ENCODE measurements around the gene AP1M2. TPM values are rescaled to one million over a fixed set of nuclear protein-coding genes. Genes with fewer than 3 reads are reported as not detected.

AP1M2 gene
- total RNA-seq, 1 experiment from 2014 or later = 10.1 TPM

GRCh38 chr19:10544242-10544752 is 42.8 kb downstream of the AP1M2 start:
- H3K27ac ChIP-seq (ENCODE audit: low read length) = peak overlapping the region; percentile 69
- intact Hi-C loops (cut with micrococcal nuclease; ENCODE audit: unreplicated experiment) (no loop called here), in situ Hi-C loops (cut with HindIII; ENCODE audit: low pct_unique_long_range_greater_than_20kb, low sequenced_read_pairs) (no loop called here)
- CTCF ChIA-PET = no interaction called here
- no peak for TF ChIP-seq SIN3A (IDR thresholded peaks at IDR 0.05; ENCODE audit: borderline replicate concordance, insufficient read depth, low read depth, low read length)
- TF ChIP-seq, protein P1, sequence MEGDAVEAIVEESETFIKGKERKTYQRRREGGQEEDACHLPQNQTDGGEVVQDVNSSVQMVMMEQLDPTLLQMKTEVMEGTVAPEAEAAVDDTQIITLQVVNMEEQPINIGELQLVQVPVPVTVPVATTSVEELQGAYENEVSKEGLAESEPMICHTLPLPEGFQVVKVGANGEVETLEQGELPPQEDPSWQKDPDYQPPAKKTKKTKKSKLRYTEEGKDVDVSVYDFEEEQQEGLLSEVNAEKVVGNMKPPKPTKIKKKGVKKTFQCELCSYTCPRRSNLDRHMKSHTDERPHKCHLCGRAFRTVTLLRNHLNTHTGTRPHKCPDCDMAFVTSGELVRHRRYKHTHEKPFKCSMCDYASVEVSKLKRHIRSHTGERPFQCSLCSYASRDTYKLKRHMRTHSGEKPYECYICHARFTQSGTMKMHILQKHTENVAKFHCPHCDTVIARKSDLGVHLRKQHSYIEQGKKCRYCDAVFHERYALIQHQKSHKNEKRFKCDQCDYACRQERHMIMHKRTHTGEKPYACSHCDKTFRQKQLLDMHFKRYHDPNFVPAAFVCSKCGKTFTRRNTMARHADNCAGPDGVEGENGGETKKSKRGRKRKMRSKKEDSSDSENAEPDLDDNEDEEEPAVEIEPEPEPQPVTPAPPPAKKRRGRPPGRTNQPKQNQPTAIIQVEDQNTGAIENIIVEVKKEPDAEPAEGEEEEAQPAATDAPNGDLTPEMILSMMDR (IDR thresholded peaks at IDR 0.05) = no peak
- no peak for TF ChIP-seq TCF7L2 (IDR thresholded peaks at IDR 0.05; ENCODE audit: low read depth, low read length)
- TF ChIP-seq REST (IDR thresholded peaks at IDR 0.05; ENCODE audit: insufficient read depth in 1 of 2, low read depth in 2 of 2, low read length in 1 of 2) = no peak
- TF ChIP-seq POLR2AphosphoS5 (IDR thresholded peaks at IDR 0.05; ENCODE audit: low read depth, low read length) = no peak
- no peaks in the 10 kb centered on the region for H3K27me3 ChIP-seq (ENCODE audit: control insufficient read depth, insufficient read depth, low read length)
- H3K4me3 ChIP-seq (ENCODE audit: low read depth in 2 of 2, low read length in 2 of 2) = peak overlapping the region; percentile 59 to 77
- DNase-seq (ENCODE audit: low read depth, low spot score) (no peak), ATAC-seq (peak; percentile 58)
- no peaks in the 10 kb centered on the region for H3K9me3 ChIP-seq (ENCODE audit: control insufficient read depth, insufficient read depth, low read depth, low read length)
- BruUV-seq (replicated peaks) = no TSS peak
- POLR2A ChIA-PET = no interaction called here
- H3K36me3 ChIP-seq (ENCODE audit: control insufficient read depth, insufficient read depth, low read length) = no peaks in the 10 kb centered on the region; the same call in 1 of the 2 replicates
- no peaks in the 10 kb centered on the region for H3K4me1 ChIP-seq (ENCODE audit: control insufficient read depth, insufficient read depth, low read length)

DNA sequence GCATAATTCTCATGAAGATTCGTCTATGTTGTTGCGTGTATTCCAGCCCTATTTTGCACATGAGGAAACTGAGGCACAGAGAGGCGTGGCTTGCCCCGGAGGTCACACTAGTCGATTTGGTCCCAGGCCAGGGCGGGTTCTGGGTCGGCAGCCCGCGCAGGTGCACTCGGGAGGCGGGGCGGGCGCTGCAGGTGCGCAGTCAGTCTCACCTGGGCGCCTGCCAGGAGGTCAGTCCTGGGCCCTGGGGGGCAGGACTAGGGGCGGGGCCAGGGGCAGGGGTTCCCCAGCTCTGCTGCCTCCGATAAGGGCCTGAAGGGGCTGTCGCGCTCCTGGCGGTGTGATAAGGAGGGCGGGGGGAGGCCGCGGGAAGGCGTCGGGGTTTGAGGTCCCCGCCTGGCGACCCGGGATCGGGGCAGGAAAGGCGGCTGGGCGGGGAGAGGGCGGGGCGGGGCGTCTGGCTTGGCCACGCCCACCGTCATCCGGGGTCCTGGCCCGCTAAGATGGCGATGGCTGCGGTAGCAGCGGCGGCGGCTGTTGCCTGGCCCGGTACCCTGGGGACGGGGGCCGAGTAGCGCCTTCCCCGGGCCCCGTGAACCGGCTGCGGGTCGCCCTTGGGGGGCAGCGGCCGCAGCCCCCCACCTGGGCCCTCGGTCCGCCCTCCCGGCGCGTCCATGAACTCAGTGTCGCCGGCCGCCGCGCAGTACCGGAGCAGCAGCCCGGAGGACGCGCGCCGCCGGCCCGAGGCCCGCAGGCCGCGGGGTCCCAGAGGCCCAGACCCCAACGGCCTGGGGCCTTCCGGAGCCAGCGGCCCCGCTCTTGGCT is 43.5 kb downstream of the AP1M2 start, which contains the start of gene ATG4D:
Gene ATG4D, plus strand, starts transcription at position 485 of the 822 bp plus-strand sequence. Its CDS starts 187 bp downstream, at position 672.
- H3K9me3 ChIP-seq (ENCODE audit: control insufficient read depth, insufficient read depth, low read depth, low read length) = no peaks in the 10 kb centered on the region
- H3K4me3 ChIP-seq (ENCODE audit: low read depth in 2 of 2, low read length in 2 of 2) = peak within 1 kb of the TSS; percentile 59 to 77
- BruUV-seq (replicated peaks) = no TSS peak
- ChIA-PET POLR2A (no interaction called here), CTCF (interaction anchor here (0.7 kb wide), 1 partner anchor 62 kb away, joined by 3 read pairs; no protein-coding TSS in a partner anchor)
- peak within 1 kb of the TSS; percentile 69 for H3K27ac ChIP-seq (ENCODE audit: low read length)
- TF ChIP-seq POLR2AphosphoS5 (IDR thresholded peaks at IDR 0.05; ENCODE audit: low read depth, low read length) (peak; percentile 41; the same call in 1 of the 2 replicates), REST (IDR thresholded peaks at IDR 0.05; ENCODE audit: insufficient read depth in 1 of 2, low read depth in 2 of 2, low read length in 1 of 2) (no peak), SIN3A (IDR thresholded peaks at IDR 0.05; ENCODE audit: borderline replicate concordance, insufficient read depth, low read depth, low read length) (peak; percentile 46; the same call in 1 of the 2 replicates), TCF7L2 (IDR thresholded peaks at IDR 0.05; ENCODE audit: low read depth, low read length) (no peak)
- TF ChIP-seq, protein P1 (IDR thresholded peaks at IDR 0.05) = no peak
- in situ Hi-C loops (cut with HindIII; ENCODE audit: low pct_unique_long_range_greater_than_20kb, low sequenced_read_pairs) = no loop called here
- intact Hi-C loops (cut with micrococcal nuclease; ENCODE audit: unreplicated experiment) = no loop called here
- H3K27me3 ChIP-seq (ENCODE audit: control insufficient read depth, insufficient read depth, low read length) = no peaks in the 10 kb centered on the region
- no peaks in the 10 kb centered on the region for H3K4me1 ChIP-seq (ENCODE audit: control insufficient read depth, insufficient read depth, low read length)
- ATAC-seq (peak; percentile 91), DNase-seq (ENCODE audit: low read depth, low spot score) (no peak)
- H3K36me3 ChIP-seq (ENCODE audit: control insufficient read depth, insufficient read depth, low read length) = no peaks in the 10 kb centered on the region; the same call in 1 of the 2 replicates
